Loucy (cell line): Measurements from ENCODE around the gene LRRFIP1.
"Not testable (repeated sequence)": the region's sequence is repeated elsewhere in the genome, so short reads cannot be mapped to it uniquely, and the experiment has no call there.

Experiments used
- H2AFZ ChIP-seq: fragments of 200-600 bp; sonication (generic); 2 replicates; pipeline ENCODE4 v1.6.0; 2016; ENCODE audit warnings: antibody characterized with exemption, mild to moderate bottlenecking, low read length, moderate library complexity
- H3F3A ChIP-seq: fragments of 200-600 bp; 2 replicates; pipeline ENCODE4 v1.6.0; 2016; ENCODE audit warnings: antibody characterized with exemption, low read depth, mild to moderate bottlenecking
- H3K27me3 ChIP-seq: fragments of 200-600 bp; sonication (generic); 2 replicates; pipeline ENCODE4 v1.6.1; 2014; ENCODE audit warnings: low read length, mild to moderate bottlenecking; ENCODE audit not compliant: insufficient read depth, poor library complexity, severe bottlenecking
- H3K36me3 ChIP-seq: fragments of 200-600 bp; sonication (generic); 2 replicates; pipeline ENCODE4 v1.6.1; 2016; ENCODE audit warnings: low read length; ENCODE audit not compliant: insufficient read depth
- H3K4me1 ChIP-seq: fragments of 200-600 bp; sonication (generic); 2 replicates; pipeline ENCODE4 v1.5.1; 2014; ENCODE audit warnings: low read length, mild to moderate bottlenecking; ENCODE audit not compliant: insufficient read depth, poor library complexity, severe bottlenecking
- H3K4me2 ChIP-seq: fragments of 200-600 bp; sonication (generic); 2 replicates; pipeline ENCODE4 v1.6.0; 2014; ENCODE audit warnings: antibody characterized with exemption, low read length, low read depth, mild to moderate bottlenecking; ENCODE audit not compliant: poor library complexity, severe bottlenecking
- H3K4me3 ChIP-seq: fragments of 200-600 bp; sonication (generic); 2 replicates; pipeline ENCODE4 v1.5.1; 2014; ENCODE audit warnings: low read length, mild to moderate bottlenecking, mixed read lengths; ENCODE audit not compliant: poor library complexity, severe bottlenecking
- H3K79me2 ChIP-seq: fragments of 200-600 bp; sonication (generic); 2 replicates; pipeline ENCODE4 v1.6.1; 2014; ENCODE audit warnings: low read length; ENCODE audit not compliant: insufficient read depth
- H3K9ac ChIP-seq: fragments of 200-600 bp; sonication (generic); 2 replicates; pipeline ENCODE4 v1.6.0; 2014; ENCODE audit warnings: mild to moderate bottlenecking, low read depth, low read length, moderate library complexity; ENCODE audit not compliant: poor library complexity, severe bottlenecking
- H3K9me2 ChIP-seq: fragments of 200-600 bp; sonication (generic); replicated peaks from 2 replicates; pipeline ENCODE4 v1.6.1; 2016; ENCODE audit warnings: low read depth, low read length, mixed read lengths
- H3K9me3 ChIP-seq: fragments of 200-600 bp; sonication (generic); 2 replicates; pipeline ENCODE4 v1.6.1; 2014; ENCODE audit warnings: mild to moderate bottlenecking, antibody characterized with exemption, low read length, low read depth; ENCODE audit not compliant: insufficient read depth
- H4K20me1 ChIP-seq: fragments of 200-600 bp; sonication (generic); 2 replicates; pipeline ENCODE4 v1.6.0; 2014; ENCODE audit warnings: antibody characterized with exemption, low read length, mild to moderate bottlenecking; ENCODE audit not compliant: insufficient read depth, poor library complexity, severe bottlenecking
- CTCF ChIP-seq: fragments of 200-600 bp; sonication (generic); conservative IDR thresholded peaks from 2 replicates; pipeline ENCODE4 v1.5.1; 2014; ENCODE audit warnings: mild to moderate bottlenecking, antibody characterized with exemption, low read length
- EZH2phosphoT487 ChIP-seq: fragments of 200-600 bp; IDR thresholded peaks from 2 replicates; pipeline ENCODE4 v1.6.1; 2018; ENCODE audit warnings: antibody characterized with exemption, mild to moderate bottlenecking, moderate library complexity, borderline replicate concordance

The LRRFIP1 gene

GRCh38 chr2:237604960-237605359 lies 22.4 kb upstream of the LRRFIP1 start:
- Histone ChIP-seq H3K36me3 (no peaks in the 10 kb centered on the region), H2AFZ (no peak overlapping the region), H3K9me2 (no peaks in the 10 kb centered on the region), H3F3A (no peaks in the 10 kb centered on the region), H3K79me2 (no peaks in the 10 kb centered on the region), H4K20me1 (no peaks in the 10 kb centered on the region), H3K4me3 (no peak overlapping the region), H3K9me3 (no peaks in the 10 kb centered on the region), H3K9ac (no peak overlapping the region), H3K4me1 (peaks cover 45% of the 10 kb centered on the region), H3K4me2 (no peak overlapping the region), H3K27me3 (no peaks in the 10 kb centered on the region)
- TF ChIP-seq EZH2phosphoT487 (no peak), CTCF (peak; percentile 46)

GRCh38 chr2:237606522-237606921 lies 20.9 kb upstream of the LRRFIP1 start:
- peaks cover 40% of the 10 kb centered on the region for H3K4me1 ChIP-seq
- H3K27me3 ChIP-seq, H4K20me1 ChIP-seq, H3K9ac ChIP-seq, H3K9me2 ChIP-seq, H3F3A ChIP-seq, H3K9me3 ChIP-seq, H2AFZ ChIP-seq, H3K4me3 ChIP-seq, H3K4me2 ChIP-seq, H3K79me2 ChIP-seq, H3K36me3 ChIP-seq: not testable (repeated sequence)

- H4K20me1 ChIP-seq = no peaks in the 10 kb centered on the region
- H3K9me2 ChIP-seq = no peaks in the 10 kb centered on the region
- TF ChIP-seq EZH2phosphoT487 = no peak
- TF ChIP-seq CTCF = no peak
- peaks cover 42% of the 10 kb centered on the region for H3K4me1 ChIP-seq
- no peak overlapping the region for H2AFZ ChIP-seq
- H3K36me3 ChIP-seq = no peaks in the 10 kb centered on the region
- no peaks in the 10 kb centered on the region for H3K9me3 ChIP-seq
- H3K9ac ChIP-seq = no peak overlapping the region
- H3K27me3 ChIP-seq = no peaks in the 10 kb centered on the region
- no peak overlapping the region for H3K4me3 ChIP-seq
- no peaks in the 10 kb centered on the region; the same call in 1 of the 2 replicates for H3F3A ChIP-seq
- no peaks in the 10 kb centered on the region for H3K79me2 ChIP-seq
- H3K4me2 ChIP-seq = no peak overlapping the region
Observed at GRCh38 chr2:237612527-237613357, 14.6 kb upstream of the LRRFIP1 start.

- Histone ChIP-seq H3F3A (no peaks in the 10 kb centered on the region; the same call in 1 of the 2 replicates), H3K9me3 (no peaks in the 10 kb centered on the region), H3K4me1 (peaks cover 48% of the 10 kb centered on the region), H3K27me3 (no peaks in the 10 kb centered on the region), H3K9me2 (no peaks in the 10 kb centered on the region), H4K20me1 (no peaks in the 10 kb centered on the region), H3K36me3 (no peaks in the 10 kb centered on the region), H3K4me3 (no peak overlapping the region), H3K79me2 (no peaks in the 10 kb centered on the region), H3K4me2 (no peak overlapping the region), H2AFZ (no peak overlapping the region), H3K9ac (no peak overlapping the region)
- no peak for TF ChIP-seq CTCF
Observed at GRCh38 chr2:237613679-237614078, 13.7 kb upstream of the LRRFIP1 start.
